Ureter (tissue), 1 donor: Measurements from ENCODE around the gene DUOXA2. TPM values are rescaled to one million over a fixed set of nuclear protein-coding genes. Genes with fewer than 3 reads are reported as not detected.
"Not testable (repeated sequence)": the region's sequence is repeated elsewhere in the genome, so short reads cannot be mapped to it uniquely, and the experiment has no call there.

Experiments
- DNase-seq: peaks from one replicate; pipeline ENCODE4 v3.0.0-alpha.2; 2020; ENCODE audit warnings: low spot score
- total RNA-seq: library from RNA; stranded (reverse); gene quantifications from one replicate; pipeline ENCODE4 v1.2.4, GENCODE V29; 2023
- donor health status: DM: yes; HTN: yes; CAD: no.

The DUOXA2 gene
- 3.9 TPM for total RNA-seq

GRCh38 chr15:45114076-45114750 is at the start of gene DUOXA2, which contains the start of gene DUOX2:
TSS of gene DUOXA2 (plus strand) at chr15:45114326. CDS start at chr15:45114606, 280 bp downstream.
TSS of gene DUOX2 (minus strand) at chr15:45114172. CDS start at chr15:45113411, 761 bp downstream.
- no peak for DNase-seq

GRCh38 chr15:45064386-45064785 is 49.7 kb upstream of the DUOXA2 start:
- no peak for DNase-seq

GRCh38 chr15:45069942-45070360 is 44.2 kb upstream of the DUOXA2 start:
- not testable (repeated sequence) for DNase-seq

- not testable (repeated sequence) for DNase-seq
Measured at GRCh38 chr15:45073602-45074001, 40.5 kb upstream of the DUOXA2 start.

- DNase-seq, result not testable (repeated sequence)
Measured at GRCh38 chr15:45075440-45076320, 38.4 kb upstream of the DUOXA2 start.

GRCh38 chr15:45077391-45077790 is 36.7 kb upstream of the DUOXA2 start:
- DNase-seq, result not testable (repeated sequence)

- DNase-seq, result not testable (repeated sequence)
Measured at GRCh38 chr15:45079201-45079600, 34.9 kb upstream of the DUOXA2 start.

- DNase-seq, result not testable (repeated sequence)
Measured at GRCh38 chr15:45079628-45080246, 34.4 kb upstream of the DUOXA2 start.

GRCh38 chr15:45080593-45080992 is 33.5 kb upstream of the DUOXA2 start:
- not testable (repeated sequence) for DNase-seq

GRCh38 chr15:45082412-45082811 is 31.7 kb upstream of the DUOXA2 start:
- not testable (repeated sequence) for DNase-seq

GRCh38 chr15:45083223-45083622 is 30.9 kb upstream of the DUOXA2 start:
- DNase-seq, result no peak

GRCh38 chr15:45084163-45084562 is 30.0 kb upstream of the DUOXA2 start:
- no peak for DNase-seq

GRCh38 chr15:45087513-45087912 is 26.6 kb upstream of the DUOXA2 start:
- no peak for DNase-seq

- DNase-seq, result no peak
Measured at GRCh38 chr15:45088801-45089711, 25.1 kb upstream of the DUOXA2 start.

- DNase-seq, result no peak
Measured at GRCh38 chr15:45089712-45090373, 24.3 kb upstream of the DUOXA2 start.

GRCh38 chr15:45091161-45091560 is 23.0 kb upstream of the DUOXA2 start:
- DNase-seq, result no peak

- no peak for DNase-seq
Measured at GRCh38 chr15:45091576-45091975, 22.6 kb upstream of the DUOXA2 start.

GRCh38 chr15:45093013-45093412 is 21.1 kb upstream of the DUOXA2 start:
- no peak for DNase-seq

GRCh38 chr15:45093622-45094357 is 20.3 kb upstream of the DUOXA2 start:
- DNase-seq, result no peak

GRCh38 chr15:45094358-45094730 is 19.8 kb upstream of the DUOXA2 start:
- no peak for DNase-seq
